ACC112 (cell line): ENCODE data around the gene OR4Q3.
"Not testable (repeated sequence)": the region's sequence is repeated elsewhere in the genome, so short reads cannot be mapped to it uniquely, and the experiment has no call there.

ENCODE experiments used
- H2AFZ ChIP-seq: fragments of 200-600 bp; sonication (generic); one replicate; pipeline ENCODE4 v1.6.0; 2017; ENCODE audit warnings: antibody characterized with exemption, low read length; ENCODE audit not compliant: unreplicated experiment
- H3K27ac ChIP-seq: fragments of 200-600 bp; sonication (generic); 2 replicates; pipeline ENCODE4 v1.5.1; 2014; ENCODE audit warnings: low read depth, mild to moderate bottlenecking, antibody characterized with exemption, low read length, moderate library complexity
- H3K27me3 ChIP-seq: fragments of 200-600 bp; sonication (generic); 2 replicates; pipeline ENCODE4 v1.6.1; 2014; ENCODE audit warnings: mild to moderate bottlenecking, antibody characterized with exemption, low read length, moderate library complexity, mixed read lengths; ENCODE audit not compliant: insufficient read depth
- H3K36me3 ChIP-seq: fragments of 200-600 bp; sonication (generic); 2 replicates; pipeline ENCODE4 v1.6.1; 2016; ENCODE audit warnings: mild to moderate bottlenecking, antibody characterized with exemption, low read length, moderate library complexity, mixed read lengths; ENCODE audit not compliant: insufficient read depth
- H3K4me1 ChIP-seq: fragments of 200-600 bp; sonication (generic); one replicate; pipeline ENCODE4 v1.6.1; 2016; ENCODE audit warnings: low read length, mixed read lengths; ENCODE audit not compliant: insufficient read depth, unreplicated experiment, control insufficient read depth
- H3K4me3 ChIP-seq: fragments of 200-600 bp; sonication (generic); 2 replicates; pipeline ENCODE4 v1.5.1; 2014; ENCODE audit warnings: mild to moderate bottlenecking, low read depth, low read length
- H3K79me2 ChIP-seq: fragments of 200-600 bp; sonication (generic); one replicate; pipeline ENCODE4 v1.6.0; 2016; ENCODE audit warnings: low read length; ENCODE audit not compliant: control insufficient read depth, unreplicated experiment, insufficient read depth

The OR4Q3 gene

DNA sequence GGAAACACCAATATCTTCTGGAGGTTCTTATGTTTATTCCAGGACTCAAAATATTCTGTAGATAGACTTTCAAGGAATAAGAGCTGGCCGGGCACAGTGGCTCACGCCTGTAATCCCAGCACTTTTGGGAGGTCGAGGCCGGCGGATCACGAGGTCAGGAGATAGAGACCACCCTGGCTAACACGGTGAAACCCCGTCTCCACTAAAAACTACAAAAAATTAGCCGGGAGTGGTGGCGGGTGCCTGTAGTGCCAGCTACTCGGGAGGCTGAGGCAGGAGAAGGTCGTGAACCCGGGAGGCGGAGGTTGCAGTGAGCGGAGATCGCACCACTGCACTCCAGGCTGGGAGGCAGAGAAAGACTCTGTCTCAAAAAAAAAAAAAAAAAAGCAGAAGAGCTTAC, 42.5 kb downstream of the OR4Q3 start:
- H3K79me2 ChIP-seq, H3K27me3 ChIP-seq, H3K36me3 ChIP-seq, H3K27ac ChIP-seq, H2AFZ ChIP-seq, H3K4me3 ChIP-seq, H3K4me1 ChIP-seq: not testable (repeated sequence)

DNA sequence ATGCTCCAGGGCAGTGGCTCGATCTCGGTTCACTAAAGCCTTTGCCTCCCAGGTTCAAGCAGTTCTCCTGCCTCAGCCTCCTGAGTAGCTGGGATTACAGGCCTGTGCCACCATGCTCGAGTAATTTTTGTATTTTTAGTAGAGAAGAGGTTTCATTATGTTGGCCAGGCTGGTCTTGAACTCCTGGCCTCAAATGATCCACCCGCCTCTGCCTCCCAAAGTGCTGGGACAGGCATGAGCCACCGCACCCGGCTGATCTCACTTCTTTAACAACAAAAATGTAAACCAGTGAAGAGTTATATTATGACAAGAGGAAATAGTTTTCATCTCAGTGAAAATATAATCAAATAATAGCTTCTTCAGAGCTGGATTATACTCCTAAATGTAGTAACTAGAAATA, 43.9 kb downstream of the OR4Q3 start:
- H2AFZ ChIP-seq, H3K27ac ChIP-seq, H3K27me3 ChIP-seq, H3K4me3 ChIP-seq, H3K79me2 ChIP-seq, H3K4me1 ChIP-seq, H3K36me3 ChIP-seq: not testable (repeated sequence)

DNA sequence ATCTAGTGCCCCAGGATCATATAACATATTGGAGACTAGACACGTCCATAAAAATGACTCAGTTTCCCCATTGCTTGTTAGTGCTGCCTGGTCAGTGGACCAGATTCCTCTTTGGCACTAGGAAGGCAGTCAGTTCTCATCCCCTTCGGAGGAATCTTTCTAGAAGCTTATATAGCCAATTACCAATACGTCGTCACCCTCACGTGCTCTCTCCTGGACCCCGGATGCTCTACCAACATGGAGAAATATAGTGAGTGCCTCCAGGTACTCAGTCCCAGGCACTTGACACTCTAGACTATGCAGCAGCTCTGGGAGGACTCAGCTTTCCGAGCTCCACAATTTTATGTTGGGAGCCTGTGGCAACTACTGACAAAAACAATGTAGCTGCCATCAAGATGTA, 44.8 kb downstream of the OR4Q3 start:
- not testable (repeated sequence) for H2AFZ ChIP-seq, H3K27me3 ChIP-seq, H3K36me3 ChIP-seq, H3K4me1 ChIP-seq, H3K4me3 ChIP-seq, H3K79me2 ChIP-seq, H3K27ac ChIP-seq

DNA sequence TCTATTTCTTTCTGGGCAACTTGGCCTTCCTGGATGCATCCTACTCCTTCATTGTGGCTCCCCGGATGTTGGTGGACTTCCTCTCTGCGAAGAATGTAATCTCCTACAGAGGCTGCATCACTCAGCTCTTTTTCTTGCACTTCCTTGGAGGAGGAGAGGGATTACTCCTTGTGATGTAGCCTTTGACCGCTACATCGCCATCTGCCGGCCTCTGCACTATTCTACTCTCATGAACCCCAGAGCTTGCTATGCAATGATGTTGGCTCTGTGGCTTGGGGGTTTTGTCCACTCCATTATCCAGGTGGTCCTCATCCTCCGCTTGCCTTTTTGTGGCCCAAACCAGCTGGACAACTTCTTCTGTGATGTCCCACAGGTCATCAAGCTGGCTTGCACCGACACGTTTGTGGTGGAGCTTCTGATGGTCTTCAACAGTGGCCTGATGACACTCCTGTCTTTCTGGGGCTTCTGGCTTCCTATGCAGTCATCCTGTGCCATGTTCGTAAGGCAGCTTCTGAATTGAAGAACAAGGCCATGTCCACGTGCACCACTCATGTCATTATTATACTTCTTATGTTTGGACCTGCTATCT, 53.2 kb downstream of the OR4Q3 start:
- not testable (repeated sequence) for H3K36me3 ChIP-seq

More for the DNA sequence above, 53.2 kb downstream of the OR4Q3 start:
- H3K4me3 ChIP-seq, H3K79me2 ChIP-seq, H2AFZ ChIP-seq, H3K27ac ChIP-seq, H3K4me1 ChIP-seq, H3K27me3 ChIP-seq: not testable (repeated sequence)
